A549 (cell line): ENCODE data around the gene MOV10L1. TPM values are rescaled to one million over a fixed set of nuclear protein-coding genes. Genes with fewer than 3 reads are reported as not detected.

Source experiments
- ATAC-seq, 2 experiments: fragments of 200-7000 bp in 1 of 2; fragments of >200 bp in 1 of 2; cut with Nextera tagmentation in 1 of 2; cut with Tn5 transposase in 1 of 2; 3 replicates each; pipeline versions ENCODE4 v1.8.0 to v1.9.1; 2018 to 2020; ENCODE audit warnings: mild to moderate bottlenecking in 1 of 2, moderate library complexity in 1 of 2
- CTCF ChIA-PET: fragments of 300-600 bp; sonication (Branson Sonifier 250); formaldehyde crosslinking; extraction: SDS; loops from one replicate; lab custom pipeline; 2021; ENCODE audit warnings: antibody characterized with exemption, inconsistent platforms; lab: Yijun Ruan, JAX
- POLR2A ChIA-PET: fragments of 350-600 bp; formaldehyde crosslinking; extraction: SDS; loops from one replicate; lab custom pipeline; 2021; ENCODE audit warnings: antibody characterized with exemption, inconsistent platforms; lab: Yijun Ruan, JAX
- DNase-seq, 2 experiments: peaks; one replicate each; pipeline versions ENCODE4 v3.0.0 to v3.0.0-alpha.2; 2011 to 2016; ENCODE audit warnings: low read depth in 1 of 2, low spot score in 1 of 2
- FAIRE-seq: peaks from 2 replicates; lab custom pipeline; 2011; peaks lifted over from hg19 to GRCh38; lab: Jason Lieb, UNC
- H3K27ac ChIP-seq, 2 experiments: fragments of >200 bp; sonication (Bioruptor Twin); formaldehyde crosslinking; 3 replicates each; pipeline ENCODE4 v1.5.1; 2016 to 2017
- H3K4me1 ChIP-seq: fragments of >200 bp; sonication (Bioruptor Twin); formaldehyde crosslinking; 3 replicates; pipeline ENCODE4 v1.6.1; 2016
- H3K4me2 ChIP-seq: fragments of >200 bp; sonication (Bioruptor Twin); formaldehyde crosslinking; 3 replicates; pipeline ENCODE4 v1.6.1; 2016
- H3K4me3 ChIP-seq: fragments of >200 bp; sonication (Bioruptor Twin); formaldehyde crosslinking; 3 replicates; pipeline ENCODE4 v1.5.1; 2016
- H3K9me3 ChIP-seq: fragments of >200 bp; sonication (Bioruptor Twin); formaldehyde crosslinking; 3 replicates; pipeline ENCODE4 v1.6.1; 2016
- BHLHE40 ChIP-seq: IDR thresholded peaks from 2 replicates; pipeline ENCODE4 v1.6.1; 2012; ENCODE audit warnings: low read depth, low read length, inconsistent platforms
- CHD4 ChIP-seq: fragments of 200-600 bp; sonication (generic); IDR thresholded peaks from 2 replicates; pipeline ENCODE4 v1.6.1; 2016; ENCODE audit warnings: antibody characterized with exemption, mild to moderate bottlenecking, borderline replicate concordance
- FOXS1 ChIP-seq: fragments of 250-450 bp; sonication (Bioruptor Pico); IDR thresholded peaks from 2 replicates; pipeline ENCODE4 v1.5.0; 2020; ENCODE audit warnings: mild to moderate bottlenecking, moderate library complexity
- HOXB13 ChIP-seq: fragments of 250-450 bp; sonication (Bioruptor Pico); IDR thresholded peaks from 2 replicates; pipeline ENCODE4 v1.5.0; 2020; ENCODE audit warnings: low read depth, mild to moderate bottlenecking, moderate library complexity
- MAFK ChIP-seq: fragments of 450-650 bp; IDR thresholded peaks from 2 replicates; pipeline ENCODE4 v1.6.1; 2014; ENCODE audit not compliant: partially characterized antibody
- MAZ ChIP-seq: fragments of 150-350 bp; IDR thresholded peaks from 2 replicates; pipeline ENCODE4 v1.6.1; 2014; ENCODE audit warnings: antibody characterized with exemption, low read depth, low read length, borderline replicate concordance
- PHF8 ChIP-seq: fragments of 200-600 bp; sonication (generic); IDR thresholded peaks from 2 replicates; pipeline ENCODE4 v1.6.1; 2016; ENCODE audit warnings: low read depth, mild to moderate bottlenecking, antibody characterized with exemption, moderate library complexity, borderline replicate concordance
- POLR2A ChIP-seq: IDR thresholded peaks from 2 replicates; pipeline ENCODE4 v1.6.1; 2012; ENCODE audit warnings: mild to moderate bottlenecking, low read length
- POLR2AphosphoS2 ChIP-seq: conservative IDR thresholded peaks from 2 replicates; pipeline ENCODE4 v1.6.1; 2012; ENCODE audit warnings: low read length, improper control_type of control experiment, inconsistent platforms
- RNF2 ChIP-seq: fragments of 200-600 bp; sonication (generic); IDR thresholded peaks from 2 replicates; pipeline ENCODE4 v1.6.1; 2016; ENCODE audit warnings: low read depth, mild to moderate bottlenecking, antibody characterized with exemption, moderate library complexity, borderline replicate concordance
- SREBF2 ChIP-seq: fragments of 450-650 bp; IDR thresholded peaks from 2 replicates; pipeline ENCODE4 v1.6.1; 2014; ENCODE audit warnings: mild to moderate bottlenecking, moderate library complexity
- TP53 ChIP-seq: fragments of 250-450 bp; sonication (Bioruptor Pico); IDR thresholded peaks from 2 replicates; pipeline ENCODE4 v1.5.0; 2021; ENCODE audit warnings: mild to moderate bottlenecking, moderate library complexity
- ZC3H11A ChIP-seq: fragments of 450-650 bp; IDR thresholded peaks from 2 replicates; pipeline ENCODE4 v1.6.1; 2014; ENCODE audit warnings: antibody characterized with exemption, mild to moderate bottlenecking
- WGBS: methylation state at CpG from one replicate; pipeline ENCODE4 v1.1.6; 2017; ENCODE audit errors: missing lambda C conversion rate; 5-methylcytosine and 5-hydroxymethylcytosine counted together
- polyA plus RNA-seq, 4 experiments: library from polyadenylated mRNA; depleted of rRNA in 3 of 4; stranded (reverse); fragments of >200 nt; fragmentation: RNase III in 1 of 4; extraction: RNeasy Plus Mini Kit Qiagen cat#74134 plus additional on column Dnase treatment in 1 of 4; gene quantifications; 2 replicates in 3 of 4; 3 replicates in 1 of 4; pipeline ENCODE4 v1.2.3, GENCODE V29; 2011 to 2017
- TF ChIP-seq, protein P1 (sequence below): fragments of 200-600 bp; sonication (generic); IDR thresholded peaks from 2 replicates; pipeline ENCODE4 v1.6.1; 2016; ENCODE audit warnings: antibody characterized with exemption, mild to moderate bottlenecking, moderate library complexity

MOV10L1 gene
- polyA plus RNA-seq, 2 of the 4 experiments (the other 2 are of a cell fraction) = 0.04 TPM

DNA sequence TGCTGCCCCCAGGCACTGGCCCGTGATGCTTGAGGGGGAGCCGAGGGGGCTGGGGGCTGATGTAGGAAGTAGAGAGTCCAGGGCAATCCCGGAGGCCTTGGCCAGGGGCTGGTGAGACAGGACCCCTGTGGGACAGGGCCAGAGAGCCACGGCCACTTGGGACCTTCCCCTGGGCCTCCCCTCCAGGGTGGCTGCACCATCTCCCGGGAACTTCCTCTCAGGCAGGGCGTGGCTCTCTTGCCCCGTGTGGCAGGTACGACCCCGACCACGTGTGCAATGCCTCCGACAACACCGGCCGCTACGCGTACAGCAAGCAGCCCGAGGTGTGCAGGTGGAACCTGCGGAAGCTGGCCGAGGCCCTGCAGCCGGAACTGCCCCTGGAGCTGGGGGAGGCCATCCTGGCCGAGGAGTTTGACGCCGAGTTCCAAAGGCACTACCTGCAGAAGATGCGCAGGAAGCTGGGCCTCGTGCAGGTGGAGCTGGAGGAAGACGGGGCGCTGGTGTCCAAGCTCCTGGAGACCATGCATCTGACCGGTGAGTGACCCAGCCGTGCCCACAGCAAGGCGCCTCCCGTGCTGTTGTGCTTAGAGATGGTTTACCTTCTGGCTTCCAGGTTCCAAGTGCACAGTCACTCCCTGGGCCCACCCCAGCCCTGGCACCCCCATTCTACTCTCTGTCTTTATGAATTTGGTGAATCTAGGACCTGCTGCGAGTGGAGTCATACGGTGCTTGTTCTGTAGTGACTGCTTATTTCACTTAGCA is 120.8 kb downstream of the MOV10L1 start:
- ATAC-seq (no peak), FAIRE-seq (no peak), DNase-seq (no peak)
- H3K4me1 ChIP-seq = no peaks in the 10 kb centered on the region
- WGBS = 90% methylated on average over 17 of the region's 32 CpGs
- POLR2A ChIA-PET = no interaction called here
- H3K4me3 ChIP-seq = no peak overlapping the region
- H3K27ac ChIP-seq = no peak overlapping the region
- no peak overlapping the region for H3K4me2 ChIP-seq
- H3K9me3 ChIP-seq = no peaks in the 10 kb centered on the region
- CTCF ChIA-PET = interaction anchor here (1.0 to 3.2 kb wide), 6 partner anchors 10 to 62 kb away, joined by 3 to 18 read pairs (median 4); no protein-coding TSS in a partner anchor
- TF ChIP-seq MAFK (no peak), SREBF2 (no peak), FOXS1 (CRISPR knock-in tag) (no peak), RNF2 (no peak), ZC3H11A (no peak), MAZ (no peak), BHLHE40 (no peak), HOXB13 (CRISPR knock-in tag) (no peak), TP53 (CRISPR knock-in tag) (no peak), CHD4 (no peak), POLR2AphosphoS2 (no peak)
- TF ChIP-seq, protein P1, sequence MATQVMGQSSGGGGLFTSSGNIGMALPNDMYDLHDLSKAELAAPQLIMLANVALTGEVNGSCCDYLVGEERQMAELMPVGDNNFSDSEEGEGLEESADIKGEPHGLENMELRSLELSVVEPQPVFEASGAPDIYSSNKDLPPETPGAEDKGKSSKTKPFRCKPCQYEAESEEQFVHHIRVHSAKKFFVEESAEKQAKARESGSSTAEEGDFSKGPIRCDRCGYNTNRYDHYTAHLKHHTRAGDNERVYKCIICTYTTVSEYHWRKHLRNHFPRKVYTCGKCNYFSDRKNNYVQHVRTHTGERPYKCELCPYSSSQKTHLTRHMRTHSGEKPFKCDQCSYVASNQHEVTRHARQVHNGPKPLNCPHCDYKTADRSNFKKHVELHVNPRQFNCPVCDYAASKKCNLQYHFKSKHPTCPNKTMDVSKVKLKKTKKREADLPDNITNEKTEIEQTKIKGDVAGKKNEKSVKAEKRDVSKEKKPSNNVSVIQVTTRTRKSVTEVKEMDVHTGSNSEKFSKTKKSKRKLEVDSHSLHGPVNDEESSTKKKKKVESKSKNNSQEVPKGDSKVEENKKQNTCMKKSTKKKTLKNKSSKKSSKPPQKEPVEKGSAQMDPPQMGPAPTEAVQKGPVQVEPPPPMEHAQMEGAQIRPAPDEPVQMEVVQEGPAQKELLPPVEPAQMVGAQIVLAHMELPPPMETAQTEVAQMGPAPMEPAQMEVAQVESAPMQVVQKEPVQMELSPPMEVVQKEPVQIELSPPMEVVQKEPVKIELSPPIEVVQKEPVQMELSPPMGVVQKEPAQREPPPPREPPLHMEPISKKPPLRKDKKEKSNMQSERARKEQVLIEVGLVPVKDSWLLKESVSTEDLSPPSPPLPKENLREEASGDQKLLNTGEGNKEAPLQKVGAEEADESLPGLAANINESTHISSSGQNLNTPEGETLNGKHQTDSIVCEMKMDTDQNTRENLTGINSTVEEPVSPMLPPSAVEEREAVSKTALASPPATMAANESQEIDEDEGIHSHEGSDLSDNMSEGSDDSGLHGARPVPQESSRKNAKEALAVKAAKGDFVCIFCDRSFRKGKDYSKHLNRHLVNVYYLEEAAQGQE = no peak

GRCh38 chr22:50211147-50211546 is 121.3 kb downstream of the MOV10L1 start:
- Histone ChIP-seq H3K4me3 (no peak overlapping the region), H3K4me1 (no peaks in the 10 kb centered on the region), H3K27ac (no peak overlapping the region), H3K4me2 (no peak overlapping the region), H3K9me3 (no peaks in the 10 kb centered on the region)
- DNase-seq (no peak), ATAC-seq (no peak), FAIRE-seq (no peak)
- WGBS = 90% methylated on average over 14 of the region's 14 CpGs
- ChIA-PET POLR2A (no interaction called here), CTCF (interaction anchor here (1.0 to 3.2 kb wide), 6 partner anchors 10 to 62 kb away, joined by 3 to 18 read pairs (median 4); no protein-coding TSS in a partner anchor)
- TF ChIP-seq POLR2A (no peak), PHF8 (no peak)

Other genes starting within 250 kb of the MOV10L1 start
- gene ZBED4, start 236.2 kb upstream of the MOV10L1 start, polyA plus RNA-seq (2011; rRNA removed) = 8.6 and 12.3 TPM in 2 replicates
- gene ZBED4, start 236.2 kb upstream of the MOV10L1 start, polyA plus RNA-seq (2017; fragmentation: RNase III; extraction: RNeasy Plus Mini Kit Qiagen cat#74134 plus additional on column Dnase treatment) = 8.5 to 9.5 TPM (median 8.9 TPM) in 3 replicates
- 4.4 and 5.2 TPM in 2 replicates for gene ALG12, start 171.6 kb upstream of the MOV10L1 start, polyA plus RNA-seq (2011; rRNA removed)
- 6.3 to 9.0 TPM (median 7.7 TPM) in 3 replicates for gene ALG12, start 171.6 kb upstream of the MOV10L1 start, polyA plus RNA-seq (2017; fragmentation: RNase III; extraction: RNeasy Plus Mini Kit Qiagen cat#74134 plus additional on column Dnase treatment)
- 14.4 and 15.1 TPM in 2 replicates for gene CRELD2, start 171.4 kb upstream of the MOV10L1 start, polyA plus RNA-seq (2011; rRNA removed)
- 18.7 to 20.6 TPM (median 18.7 TPM) in 3 replicates for gene CRELD2, start 171.4 kb upstream of the MOV10L1 start, polyA plus RNA-seq (2017; fragmentation: RNase III; extraction: RNeasy Plus Mini Kit Qiagen cat#74134 plus additional on column Dnase treatment)
- gene PIM3, start 129.2 kb upstream of the MOV10L1 start, polyA plus RNA-seq (2011; rRNA removed) = 3.8 and 4.4 TPM in 2 replicates
- gene PIM3, start 129.2 kb upstream of the MOV10L1 start, polyA plus RNA-seq (2017; fragmentation: RNase III; extraction: RNeasy Plus Mini Kit Qiagen cat#74134 plus additional on column Dnase treatment) = 10.3 to 11.3 TPM (median 11.2 TPM) in 3 replicates
- 0.03 TPM in 1 of 2 replicates, not detected in the other for gene IL17REL, start 77.2 kb upstream of the MOV10L1 start, polyA plus RNA-seq (2011; rRNA removed)
- 0.06 to 0.08 TPM (median 0.07 TPM) in 3 replicates for gene IL17REL, start 77.2 kb upstream of the MOV10L1 start, polyA plus RNA-seq (2017; fragmentation: RNase III; extraction: RNeasy Plus Mini Kit Qiagen cat#74134 plus additional on column Dnase treatment)
- not detected in 2 replicates for gene TTLL8, start 31.7 kb upstream of the MOV10L1 start, polyA plus RNA-seq (2011; rRNA removed)
- not detected in 3 replicates for gene TTLL8, start 31.7 kb upstream of the MOV10L1 start, polyA plus RNA-seq (2017; fragmentation: RNase III; extraction: RNeasy Plus Mini Kit Qiagen cat#74134 plus additional on column Dnase treatment)
- gene MLC1, start 4.6 kb upstream of the MOV10L1 start, polyA plus RNA-seq (2011; rRNA removed) = not detected in 2 replicates
- not detected in 3 replicates for gene MLC1, start 4.6 kb upstream of the MOV10L1 start, polyA plus RNA-seq (2017; fragmentation: RNase III; extraction: RNeasy Plus Mini Kit Qiagen cat#74134 plus additional on column Dnase treatment)
- gene PANX2, start 80.7 kb downstream of the MOV10L1 start, polyA plus RNA-seq (2011; rRNA removed) = 1.5 and 1.6 TPM in 2 replicates
- 3.9 to 4.4 TPM (median 4.3 TPM) in 3 replicates for gene PANX2, start 80.7 kb downstream of the MOV10L1 start, polyA plus RNA-seq (2017; fragmentation: RNase III; extraction: RNeasy Plus Mini Kit Qiagen cat#74134 plus additional on column Dnase treatment)
- 13.4 and 14.8 TPM in 2 replicates for gene TRABD, start 95.9 kb downstream of the MOV10L1 start, polyA plus RNA-seq (2011; rRNA removed)
- 28.2 to 30.9 TPM (median 30.4 TPM) in 3 replicates for gene TRABD, start 95.9 kb downstream of the MOV10L1 start, polyA plus RNA-seq (2017; fragmentation: RNase III; extraction: RNeasy Plus Mini Kit Qiagen cat#74134 plus additional on column Dnase treatment)
- 7.8 and 8.1 TPM in 2 replicates for gene SELENOO, start 111.0 kb downstream of the MOV10L1 start, polyA plus RNA-seq (2011; rRNA removed)
- 11.3 to 14.7 TPM (median 13.7 TPM) in 3 replicates for gene SELENOO, start 111.0 kb downstream of the MOV10L1 start, polyA plus RNA-seq (2017; fragmentation: RNase III; extraction: RNeasy Plus Mini Kit Qiagen cat#74134 plus additional on column Dnase treatment)
- 6.5 and 7.2 TPM in 2 replicates for gene TUBGCP6, start 155.0 kb downstream of the MOV10L1 start, polyA plus RNA-seq (2011; rRNA removed)
- 13.3 to 14.3 TPM (median 14.2 TPM) in 3 replicates for gene TUBGCP6, start 155.0 kb downstream of the MOV10L1 start, polyA plus RNA-seq (2017; fragmentation: RNase III; extraction: RNeasy Plus Mini Kit Qiagen cat#74134 plus additional on column Dnase treatment)
- gene HDAC10, start 161.3 kb downstream of the MOV10L1 start, polyA plus RNA-seq (2011; rRNA removed) = 2.4 and 2.5 TPM in 2 replicates
- gene HDAC10, start 161.3 kb downstream of the MOV10L1 start, polyA plus RNA-seq (2017; fragmentation: RNase III; extraction: RNeasy Plus Mini Kit Qiagen cat#74134 plus additional on column Dnase treatment) = 10.1 to 14.0 TPM (median 12.0 TPM) in 3 replicates
- gene MAPK12, start 171.7 kb downstream of the MOV10L1 start, polyA plus RNA-seq (2011; rRNA removed) = 12.5 and 13.5 TPM in 2 replicates
- gene MAPK12, start 171.7 kb downstream of the MOV10L1 start, polyA plus RNA-seq (2017; fragmentation: RNase III; extraction: RNeasy Plus Mini Kit Qiagen cat#74134 plus additional on column Dnase treatment) = 24.1 to 26.0 TPM (median 25.8 TPM) in 3 replicates
- 1.6 and 3.0 TPM in 2 replicates for gene MAPK11, start 180.4 kb downstream of the MOV10L1 start, polyA plus RNA-seq (2011; rRNA removed)
- 5.5 to 7.4 TPM (median 5.7 TPM) in 3 replicates for gene MAPK11, start 180.4 kb downstream of the MOV10L1 start, polyA plus RNA-seq (2017; fragmentation: RNase III; extraction: RNeasy Plus Mini Kit Qiagen cat#74134 plus additional on column Dnase treatment)
- 24.6 and 32.4 TPM in 2 replicates for gene PLXNB2, start 217.6 kb downstream of the MOV10L1 start, polyA plus RNA-seq (2011; rRNA removed)
- 64.4 to 67.2 TPM (median 65.0 TPM) in 3 replicates for gene PLXNB2, start 217.6 kb downstream of the MOV10L1 start, polyA plus RNA-seq (2017; fragmentation: RNase III; extraction: RNeasy Plus Mini Kit Qiagen cat#74134 plus additional on column Dnase treatment)
- 1.6 and 1.7 TPM in 2 replicates for gene DENND6B, start 237.0 kb downstream of the MOV10L1 start, polyA plus RNA-seq (2011; rRNA removed)
- 1.7 to 2.3 TPM (median 1.9 TPM) in 3 replicates for gene DENND6B, start 237.0 kb downstream of the MOV10L1 start, polyA plus RNA-seq (2017; fragmentation: RNase III; extraction: RNeasy Plus Mini Kit Qiagen cat#74134 plus additional on column Dnase treatment)